Loucy (cell line): ENCODE data around the gene ITPK1.

Experiments used
- CTCF ChIP-seq: fragments of 200-600 bp; sonication (generic); conservative IDR thresholded peaks from 2 replicates; pipeline ENCODE4 v1.5.1; 2014; ENCODE audit warnings: mild to moderate bottlenecking, antibody characterized with exemption, low read length
- EZH2phosphoT487 ChIP-seq: fragments of 200-600 bp; IDR thresholded peaks from 2 replicates; pipeline ENCODE4 v1.6.1; 2018; ENCODE audit warnings: antibody characterized with exemption, mild to moderate bottlenecking, moderate library complexity, borderline replicate concordance

GRCh38 chr14:93073910-93074769, 41.6 kb downstream of the ITPK1 start:
- TF ChIP-seq CTCF (no peak), EZH2phosphoT487 (no peak)
